Suprapubic skin (tissue), 3 donors: ENCODE data around the gene GAPDHS.

Source experiments
- POLR2A ChIP-seq, 2 donors: fragments of 450-650 bp; IDR thresholded peaks; one replicate each; pipeline ENCODE4 v1.6.1; 2017; ENCODE audit warnings: antibody characterized with exemption in 2 of 2, mild to moderate bottlenecking in 2 of 2, moderate library complexity in 2 of 2
- TF ChIP-seq, protein P1 (sequence below), 2 donors: fragments of 200-600 bp in 1 of 2; fragments of 450-650 bp in 1 of 2; sonication (generic) in 1 of 2; IDR thresholded peaks; one replicate each; pipeline ENCODE4 v1.5.1; 2016 to 2019; ENCODE audit warnings: antibody characterized with exemption in 2 of 2, mild to moderate bottlenecking in 1 of 2, moderate library complexity in 1 of 2

DNA sequence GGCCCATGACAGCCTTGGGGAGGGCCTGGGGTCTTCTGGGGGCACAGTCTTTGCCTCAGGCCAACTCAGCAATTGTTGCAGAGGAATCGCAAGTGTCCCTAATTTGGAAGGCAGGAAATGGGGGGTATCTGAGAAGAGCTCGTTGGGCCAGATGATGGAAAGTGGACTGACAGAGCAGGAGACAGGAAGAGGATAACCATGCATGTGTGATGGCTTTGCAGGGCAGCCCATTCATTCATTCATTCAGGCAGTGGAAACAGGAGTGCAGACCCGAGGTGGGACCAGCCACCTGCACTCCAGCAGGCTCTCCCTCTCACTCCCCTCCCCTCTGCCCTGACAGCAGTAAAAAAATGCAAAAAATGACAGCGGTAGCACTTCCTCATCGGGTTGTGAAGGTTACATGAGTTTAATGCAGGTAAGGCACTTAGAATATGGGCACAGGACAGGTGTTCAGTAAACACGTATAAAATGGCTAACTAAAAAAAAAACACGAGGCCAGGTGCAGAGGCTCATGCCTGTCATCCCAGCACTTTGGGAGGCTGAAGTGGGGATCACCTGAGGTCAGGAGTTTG lies 7.2 kb downstream of the GAPDHS start:
- TF ChIP-seq, protein P1, sequence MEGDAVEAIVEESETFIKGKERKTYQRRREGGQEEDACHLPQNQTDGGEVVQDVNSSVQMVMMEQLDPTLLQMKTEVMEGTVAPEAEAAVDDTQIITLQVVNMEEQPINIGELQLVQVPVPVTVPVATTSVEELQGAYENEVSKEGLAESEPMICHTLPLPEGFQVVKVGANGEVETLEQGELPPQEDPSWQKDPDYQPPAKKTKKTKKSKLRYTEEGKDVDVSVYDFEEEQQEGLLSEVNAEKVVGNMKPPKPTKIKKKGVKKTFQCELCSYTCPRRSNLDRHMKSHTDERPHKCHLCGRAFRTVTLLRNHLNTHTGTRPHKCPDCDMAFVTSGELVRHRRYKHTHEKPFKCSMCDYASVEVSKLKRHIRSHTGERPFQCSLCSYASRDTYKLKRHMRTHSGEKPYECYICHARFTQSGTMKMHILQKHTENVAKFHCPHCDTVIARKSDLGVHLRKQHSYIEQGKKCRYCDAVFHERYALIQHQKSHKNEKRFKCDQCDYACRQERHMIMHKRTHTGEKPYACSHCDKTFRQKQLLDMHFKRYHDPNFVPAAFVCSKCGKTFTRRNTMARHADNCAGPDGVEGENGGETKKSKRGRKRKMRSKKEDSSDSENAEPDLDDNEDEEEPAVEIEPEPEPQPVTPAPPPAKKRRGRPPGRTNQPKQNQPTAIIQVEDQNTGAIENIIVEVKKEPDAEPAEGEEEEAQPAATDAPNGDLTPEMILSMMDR (IDR thresholded peaks at IDR 0.05): no peak
- TF ChIP-seq POLR2A (IDR thresholded peaks at IDR 0.05): no peak
